DMS79 treated with DMSO at 0.1 percent for 48 hours (cell line): ENCODE data around the gene EXOSC10.

Source experiments
- DNase-seq: peaks from one replicate; lab custom pipeline; 2025; lab: John Stamatoyannopoulos, UW

Gene EXOSC10

GRCh38 chr1:11099310-11100148 lies at the start of gene EXOSC10:
Gene EXOSC10 (minus strand): TSS chr1:11099869. CDS start chr1:11099831, 38 bp downstream.
- peak; percentile 86 for DNase-seq

GRCh38 chr1:11147197-11147770 lies 47.6 kb upstream of the EXOSC10 start:
- no peak for DNase-seq

DNA sequence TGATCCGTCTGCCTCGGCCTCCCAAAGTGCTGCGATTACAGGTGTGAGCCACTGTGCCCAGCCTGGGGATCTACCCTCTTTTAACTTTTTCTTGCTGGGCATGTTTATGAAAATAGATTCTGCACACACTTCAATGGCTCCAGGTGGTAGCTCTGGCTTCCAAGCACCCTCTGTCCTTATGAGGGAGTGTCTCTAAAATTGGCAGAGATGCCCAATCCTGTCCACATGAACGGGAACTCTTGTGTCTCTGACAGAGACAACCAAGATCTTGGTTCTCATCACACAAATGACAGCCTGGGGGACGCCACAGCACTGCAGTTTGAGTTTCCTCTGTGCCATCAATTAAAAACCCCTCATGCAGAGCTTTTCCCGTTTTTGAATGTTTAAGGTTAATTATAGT lies 46.1 kb upstream of the EXOSC10 start:
- no peak for DNase-seq

GRCh38 chr1:11144570-11145256 lies 45.0 kb upstream of the EXOSC10 start:
- DNase-seq = no peak

DNA sequence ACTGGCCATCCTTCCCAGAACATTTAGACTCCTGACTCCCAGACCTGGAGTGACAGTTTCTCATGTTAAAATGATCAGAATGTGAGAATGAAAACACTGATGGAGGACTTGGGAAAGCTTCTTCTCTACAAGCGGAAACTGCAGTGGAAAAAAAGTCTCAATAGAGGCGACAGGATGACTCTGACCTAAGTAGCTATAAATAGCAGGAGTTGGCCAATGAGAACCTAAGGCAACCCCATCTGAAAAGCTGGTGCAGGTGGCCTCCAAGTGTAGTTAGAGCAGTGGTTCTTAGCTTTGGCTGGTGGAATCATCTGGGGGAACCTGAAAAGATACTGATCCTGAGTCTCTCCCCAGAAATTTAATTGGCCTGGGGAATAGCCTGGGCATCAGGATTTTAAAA lies 44.2 kb upstream of the EXOSC10 start:
- DNase-seq = no peak

DNA sequence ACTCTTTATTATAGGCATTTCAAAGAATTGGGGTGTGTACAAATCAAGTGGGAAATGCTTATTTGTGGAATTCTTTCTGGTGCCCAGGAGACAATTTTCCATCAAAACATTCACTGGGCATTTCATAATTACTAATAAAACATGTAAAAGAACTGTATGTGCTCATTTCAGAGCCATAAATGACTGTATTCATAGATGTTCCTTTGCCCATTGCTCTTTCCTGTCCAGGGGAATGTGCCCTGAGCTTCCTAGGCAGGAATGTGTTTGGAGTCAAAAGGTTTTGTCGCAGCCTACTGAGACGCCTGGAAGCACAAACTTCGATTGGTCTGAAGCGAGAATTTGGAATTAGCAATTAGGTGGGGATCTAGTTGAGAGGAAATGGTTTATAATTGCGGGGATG lies 43.7 kb upstream of the EXOSC10 start:
- no peak for DNase-seq

GRCh38 chr1:11142618-11143391 lies 43.1 kb upstream of the EXOSC10 start:
- DNase-seq = no peak

DNA sequence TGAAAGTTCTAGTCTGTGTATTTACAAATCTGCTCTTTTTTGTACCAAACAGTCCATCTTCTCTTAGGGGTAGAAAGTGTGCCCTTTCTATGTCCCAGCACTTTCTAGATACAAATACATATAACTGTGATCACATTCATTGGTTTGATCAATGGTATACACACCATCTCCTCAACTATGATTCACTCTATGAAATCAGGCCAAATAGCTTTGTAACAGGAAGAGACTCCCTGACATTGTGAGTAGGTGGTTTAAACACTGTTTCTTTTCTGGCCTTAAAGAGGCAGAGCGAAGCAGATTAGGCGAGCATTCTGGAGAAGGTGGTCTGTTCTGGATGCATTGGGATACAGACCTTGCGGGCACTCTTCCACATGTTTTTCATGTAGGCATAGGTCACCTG lies 39.3 kb upstream of the EXOSC10 start:
- no peak for DNase-seq

DNA sequence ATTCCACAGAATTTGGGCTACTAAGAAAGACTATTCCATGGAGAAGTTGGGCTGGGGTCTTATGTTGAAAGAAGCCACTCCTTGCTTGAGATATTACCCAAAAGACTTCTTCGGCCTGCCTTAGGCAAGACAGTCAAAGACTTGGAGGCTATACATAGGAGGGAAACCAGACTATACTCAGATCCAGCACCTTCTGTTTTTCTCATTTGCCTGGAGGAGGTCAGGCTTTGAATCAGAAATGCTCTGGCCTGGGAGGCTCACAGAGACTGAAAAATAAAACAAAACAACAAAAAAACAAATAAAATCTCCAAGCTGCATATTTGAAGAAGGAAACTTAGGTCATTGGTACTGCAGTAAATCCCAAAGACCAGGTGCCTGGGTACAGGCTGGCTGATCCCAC lies 38.4 kb upstream of the EXOSC10 start:
- no peak for DNase-seq

DNA sequence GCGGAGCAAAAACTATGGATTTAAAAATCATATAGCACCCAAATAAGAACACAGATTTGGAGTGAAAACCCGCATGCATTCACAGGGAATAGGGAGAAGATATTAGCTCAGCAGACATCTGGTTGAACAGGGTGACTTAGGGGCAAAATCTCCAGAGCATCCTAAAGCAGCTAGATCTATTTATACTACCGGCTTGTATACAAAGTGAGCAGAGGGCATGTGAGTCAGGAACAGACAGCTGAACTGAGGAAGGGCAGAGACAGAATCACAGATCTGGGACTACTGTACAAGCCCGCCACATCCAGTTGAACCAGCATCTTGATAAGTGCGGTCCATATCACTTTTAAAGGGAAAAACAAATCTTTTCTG lies 35.2 kb upstream of the EXOSC10 start:
- DNase-seq = no peak

- peak; percentile 24 for DNase-seq
Observed at GRCh38 chr1:11134251-11134897, 34.7 kb upstream of the EXOSC10 start.

GRCh38 chr1:11132563-11133293 lies 33.1 kb upstream of the EXOSC10 start:
- no peak for DNase-seq

DNA sequence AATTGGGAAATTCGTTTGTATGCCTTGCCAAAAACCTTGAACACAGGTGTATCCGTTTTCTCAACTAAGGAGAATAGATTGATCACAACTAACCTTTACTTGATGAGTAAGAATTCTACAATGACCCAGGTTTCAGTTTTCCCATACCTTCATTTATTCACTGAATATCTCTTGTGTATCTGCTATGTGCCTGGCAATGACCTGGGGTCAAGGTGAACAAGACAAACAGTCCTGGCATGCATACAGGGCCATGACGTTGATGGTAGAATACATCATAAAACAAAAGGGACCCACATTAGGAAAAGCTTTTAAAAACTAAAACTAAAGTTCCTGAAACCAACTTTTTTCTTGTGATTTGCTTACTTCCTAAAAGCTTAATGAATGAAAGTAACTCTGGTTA lies 32.1 kb upstream of the EXOSC10 start:
- no peak for DNase-seq

DNA sequence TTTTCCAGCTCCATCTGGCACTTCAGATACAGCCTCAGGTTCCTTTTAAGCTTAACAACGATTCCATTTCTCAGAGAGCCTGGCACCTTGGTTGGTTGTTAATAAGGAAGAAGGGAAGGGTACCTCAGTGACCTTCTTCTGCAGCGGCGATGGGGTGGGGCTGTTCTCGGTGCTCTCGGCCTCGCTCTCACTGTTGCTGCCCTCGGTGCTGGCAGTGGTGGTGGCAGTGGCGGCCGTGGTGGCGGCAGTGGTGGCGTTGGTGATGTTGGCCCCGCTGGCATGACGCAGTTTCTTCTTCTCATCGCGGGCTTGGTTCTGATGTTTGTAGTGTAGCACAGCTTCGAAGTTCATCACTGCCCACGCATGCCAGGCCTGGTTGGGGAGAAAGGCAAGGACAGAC lies 30.7 kb upstream of the EXOSC10 start:
- DNase-seq = no peak

- DNase-seq = no peak
Observed at GRCh38 chr1:11129649-11130390, 30.2 kb upstream of the EXOSC10 start.

- no peak for DNase-seq
Observed at GRCh38 chr1:11126569-11126968, 26.9 kb upstream of the EXOSC10 start.

DNA sequence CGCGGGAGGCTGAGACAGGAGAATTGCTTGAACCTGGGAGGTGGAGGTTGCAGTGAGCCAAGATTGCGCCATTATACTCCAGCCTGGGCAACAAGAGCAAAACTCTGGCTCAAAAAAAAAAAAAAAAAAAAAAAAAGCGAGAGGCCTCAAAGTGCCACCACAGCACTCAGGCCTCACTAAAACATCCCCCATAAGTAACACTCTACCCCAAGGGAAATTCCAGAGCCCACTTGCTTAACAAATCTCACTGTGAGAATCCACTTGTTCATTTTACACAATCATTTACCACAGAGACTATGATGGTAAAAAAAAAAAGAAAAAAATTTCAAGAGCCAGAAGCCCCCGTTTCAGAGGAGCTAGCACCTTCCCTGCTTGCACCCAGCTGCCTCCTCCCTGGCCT lies 26.3 kb upstream of the EXOSC10 start:
- no peak for DNase-seq

GRCh38 chr1:11124965-11125364 lies 25.3 kb upstream of the EXOSC10 start:
- DNase-seq = no peak

DNA sequence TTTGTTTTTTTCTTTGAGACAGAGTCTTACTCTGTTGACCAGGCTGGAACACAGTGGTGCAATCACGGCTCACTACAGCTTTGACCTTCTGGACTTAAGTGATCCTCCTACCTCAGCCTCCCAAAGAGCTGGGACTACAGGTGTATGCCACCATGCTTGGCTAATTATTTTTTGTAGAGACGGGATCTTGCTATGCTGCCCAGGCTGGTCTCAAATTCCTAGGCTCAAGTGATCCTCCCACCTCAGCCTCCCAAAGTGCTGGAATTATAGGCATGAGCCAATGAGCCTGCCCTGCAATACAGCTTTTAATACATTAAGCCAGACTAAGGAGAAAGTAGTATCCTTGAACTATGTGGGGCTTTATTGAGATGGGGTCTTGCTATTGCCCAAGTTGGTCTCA lies 16.6 kb upstream of the EXOSC10 start:
- DNase-seq = no peak

DNA sequence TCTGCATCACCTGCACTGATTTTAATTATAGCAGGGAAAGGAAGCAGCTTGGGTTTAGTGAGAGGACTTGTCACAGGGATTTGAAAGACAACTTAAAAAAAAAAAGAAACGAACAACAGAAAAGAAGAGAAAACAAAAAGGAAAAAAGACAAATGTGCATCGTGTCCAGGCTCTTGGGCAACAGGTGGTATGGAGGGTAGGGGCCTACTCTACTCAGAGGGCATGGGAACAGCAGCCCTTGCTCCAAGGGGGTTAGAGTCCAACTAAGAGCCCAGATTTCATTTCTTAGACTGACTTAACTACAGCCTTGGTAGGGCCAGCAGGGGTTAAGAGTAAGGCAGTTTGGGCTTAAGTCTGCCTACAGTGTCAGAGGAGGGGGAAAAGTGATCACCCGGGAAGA lies 15.3 kb upstream of the EXOSC10 start:
- no peak for DNase-seq
